Diencephalon (tissue), 1 donor: Measurements from ENCODE around the gene RBMXL3. TPM values are rescaled to one million over a fixed set of nuclear protein-coding genes. Genes with fewer than 3 reads are reported as not detected.

Experiments
- total RNA-seq: library from RNA; depleted of rRNA; stranded (reverse); fragments of >200 nt; gene quantifications from one replicate; pipeline ENCODE4 v1.2.3, GENCODE V29; 2014

Gene RBMXL3
- not detected for total RNA-seq

DNA sequence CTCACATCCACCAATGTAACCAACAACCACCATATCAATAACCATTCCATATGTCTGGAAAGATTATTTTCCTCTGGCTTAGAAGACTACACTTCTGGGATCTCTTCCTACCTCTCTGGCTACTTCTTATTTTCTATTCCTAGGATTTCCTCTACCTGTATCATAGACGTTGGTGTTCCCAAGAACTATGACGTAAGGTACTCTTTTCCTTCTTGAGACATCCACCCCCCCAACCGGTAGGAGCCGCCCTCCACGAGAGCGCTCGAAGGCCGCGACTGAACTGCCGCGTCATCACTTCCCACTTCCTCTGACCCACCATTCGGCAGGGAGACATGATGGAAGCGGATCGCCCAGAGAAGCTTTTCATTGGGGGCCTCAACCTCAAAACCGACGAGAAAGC is at the start of gene RBMXL3:
TSS of gene RBMXL3 (plus strand) at position 301 of the 400 bp plus-strand sequence. CDS start at position 333, 32 bp downstream.

DNA sequence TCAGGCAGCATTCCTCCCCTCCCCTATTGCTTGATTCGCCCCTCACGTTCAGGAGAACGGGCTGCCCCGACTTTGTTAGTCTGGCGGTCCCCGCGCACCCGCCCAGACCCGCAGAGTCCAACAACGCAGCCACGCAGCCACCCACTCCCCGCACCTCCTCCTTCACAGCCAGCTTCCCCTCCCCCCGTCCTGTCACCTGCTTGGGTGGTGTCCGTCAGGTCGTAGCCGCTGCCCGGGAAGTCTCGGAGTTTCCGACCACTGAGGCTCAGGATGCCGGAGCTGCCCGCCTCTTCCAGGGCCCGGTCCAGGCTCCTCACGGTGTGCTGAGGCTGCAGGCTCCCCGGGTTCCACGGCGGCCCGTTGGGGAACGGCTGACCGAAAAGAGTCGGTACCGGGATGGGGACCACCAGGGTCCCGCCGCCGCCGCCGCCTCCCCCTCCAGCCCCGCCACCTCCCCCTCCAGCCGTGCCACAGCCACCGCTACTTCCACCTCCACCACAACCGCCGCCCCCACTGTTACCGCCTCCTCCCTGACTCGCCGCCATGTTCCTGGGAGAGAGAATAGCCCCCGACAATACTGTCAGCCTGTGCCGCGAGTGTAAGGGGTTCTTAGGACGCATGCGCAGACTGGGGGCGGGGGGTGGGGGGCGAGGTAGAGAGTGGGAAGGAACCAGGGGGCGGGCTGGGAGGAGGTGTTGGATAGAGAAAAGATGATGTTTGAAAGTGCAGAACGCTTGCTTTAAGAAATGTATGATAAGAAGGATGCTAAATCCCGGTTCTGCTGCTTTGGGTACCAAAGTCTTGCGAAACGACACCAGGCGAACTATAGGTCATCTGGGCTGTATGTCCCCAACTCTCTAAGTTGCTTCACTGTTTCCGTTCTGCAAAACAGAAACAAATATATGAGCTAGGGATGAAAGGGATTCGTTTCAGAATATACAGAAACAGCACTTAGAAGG is 44.6 kb downstream of the RBMXL3 start, which contains the start of gene LRCH2:
TSS of gene LRCH2 (minus strand) at position 600 of the 959 bp plus-strand sequence. CDS start at position 545, 55 bp downstream.

Other genes starting within 250 kb of the RBMXL3 start
- gene IL13RA2, start 171.8 kb upstream of the RBMXL3 start, total RNA-seq: 13.6 TPM
- 40.6 TPM for gene LRCH2, start 44.7 kb downstream of the RBMXL3 start, total RNA-seq
- gene LUZP4, start 100.3 kb downstream of the RBMXL3 start, total RNA-seq: not detected